Sigmoid colon (tissue), 7 donors: ENCODE results near the gene F12. TPM values are rescaled to one million over a fixed set of nuclear protein-coding genes. Genes with fewer than 3 reads are reported as not detected.
A peak's percentile ranks its signal among the peaks of the same experiment; 100 is the strongest.

Source experiments
- DNase-seq: peaks from one replicate; pipeline ENCODE4 v3.0.0-alpha.2; 2019
- H3K27ac ChIP-seq, 4 donors: fragments of 200-600 bp; sonication (generic); one replicate each; pipeline ENCODE4 v1.5.1; 2016 to 2019; ENCODE audit warnings: mild to moderate bottlenecking in 1 of 4
- H3K27me3 ChIP-seq, 3 donors: fragments of 200-600 bp; sonication (generic); one replicate each; pipeline ENCODE4 v1.5.1; 2019; ENCODE audit warnings: mild to moderate bottlenecking in 1 of 3
- H3K36me3 ChIP-seq, 4 donors: fragments of 200-600 bp; sonication (generic); one replicate each; pipeline ENCODE4 v1.5.1; 2016 to 2019
- H3K4me1 ChIP-seq, 4 donors: fragments of 200-600 bp; sonication (generic); one replicate each; pipeline ENCODE4 v1.5.1; 2017 to 2019
- H3K4me3 ChIP-seq, 4 donors: fragments of 200-600 bp; sonication (generic); one replicate each; pipeline ENCODE4 v1.5.1; 2017 to 2019; ENCODE audit warnings: mild to moderate bottlenecking in 2 of 4, moderate library complexity in 1 of 4
- H3K9me3 ChIP-seq, 4 donors: fragments of 200-600 bp in 3 of 4; sonication (generic) in 3 of 4; one replicate each; pipeline versions ENCODE4 v1.5.1 to v1.6.1; 2013 to 2019
- EP300 ChIP-seq, 4 donors: sonication (generic); formaldehyde crosslinking; IDR thresholded peaks; one replicate each; pipeline ENCODE4 v1.6.1; 2017; ENCODE audit warnings: antibody characterized with exemption in 4 of 4
- POLR2A ChIP-seq, 2 donors: fragments of 450-650 bp; IDR thresholded peaks; one replicate each; pipeline ENCODE4 v1.6.1; 2016; ENCODE audit warnings: antibody characterized with exemption in 2 of 2, mild to moderate bottlenecking in 2 of 2, moderate library complexity in 2 of 2
- POLR2AphosphoS5 ChIP-seq, 4 donors: sonication (generic); formaldehyde crosslinking; IDR thresholded peaks; one replicate each; pipeline ENCODE4 v1.6.1; 2017; ENCODE audit warnings: antibody characterized with exemption in 4 of 4
- WGBS, 2 donors: extraction: QIAGEN DNeasy Blood & Tissue Kit; methylation state at CpG; one replicate each; pipeline ENCODE4 v1.1.7; 2013; 5-methylcytosine and 5-hydroxymethylcytosine counted together
- intact Hi-C: fragments of 100-400 bp; cut with DNase I; formaldehyde crosslinking; loops from one replicate; pipeline ENCODE4 v1.15.1; 2023
- polyA plus RNA-seq, 3 donors: library from polyadenylated mRNA; stranded (reverse); fragments of 200-250 nt; gene quantifications; one replicate each; pipeline ENCODE4 v1.2.3, GENCODE V29; 2013
- total RNA-seq, 4 donors: library from RNA; depleted of rRNA; stranded (reverse); fragments of >200 nt; gene quantifications; one replicate each; pipeline ENCODE4 v1.1.0, GENCODE V29; 2016
- TF ChIP-seq, protein P1 (sequence below), 4 experiments: fragments of 450-650 bp in 3 of 4; fragments of 200-600 bp in 1 of 4; IDR thresholded peaks; one replicate each; pipeline ENCODE4 v1.5.1; 2016 to 2019; ENCODE audit warnings: antibody characterized with exemption in 4 of 4, mild to moderate bottlenecking in 3 of 4, moderate library complexity in 2 of 4
- donor health status: healthy with polysubstance abuse.
- donor health status: Bipolar disorder and iron deficiency.
- donor health status: healthy.

The F12 gene
- total and polyA plus RNA-seq, 7 donors: 0.36 to 14.0 (median 2.2) TPM; not detected in 1

DNA sequence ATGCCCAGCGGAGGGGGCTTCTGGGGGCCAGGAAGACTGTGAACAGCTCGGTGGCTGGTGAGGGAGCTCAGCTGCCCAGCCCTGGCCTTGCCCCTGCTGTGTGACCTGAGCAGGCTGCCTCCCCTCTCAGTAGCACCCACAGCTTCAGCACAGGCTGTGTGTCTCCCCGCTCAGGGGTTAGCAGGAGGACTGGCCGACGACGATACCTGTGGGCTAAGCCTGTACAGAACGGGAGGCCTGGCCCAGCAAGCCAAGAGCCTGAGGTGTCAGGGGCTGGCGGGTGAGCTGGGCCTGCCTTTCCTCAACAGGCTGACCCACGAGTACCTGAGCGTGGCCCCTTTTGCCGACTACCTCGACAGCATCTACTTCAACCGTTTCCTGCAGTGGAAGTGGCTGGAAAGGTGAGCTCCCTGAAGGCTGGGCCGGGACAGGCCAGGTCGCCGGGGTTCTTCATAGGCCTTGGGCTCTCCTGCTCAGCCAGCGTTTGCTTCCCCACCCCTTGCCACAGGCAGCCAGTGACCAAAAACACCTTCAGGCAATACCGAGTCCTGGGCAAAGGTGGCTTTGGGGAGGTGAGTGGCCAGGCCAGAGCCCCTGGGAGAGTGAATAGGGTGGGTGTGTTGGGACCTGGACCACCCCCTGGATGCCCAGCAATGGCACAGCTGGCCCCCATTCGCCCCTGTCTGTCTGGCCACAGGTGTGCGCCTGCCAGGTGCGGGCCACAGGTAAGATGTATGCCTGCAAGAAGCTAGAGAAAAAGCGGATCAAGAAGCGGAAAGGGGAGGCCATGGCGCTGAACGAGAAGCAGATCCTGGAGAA, 23.7 kb upstream of the F12 start:
- TF ChIP-seq POLR2AphosphoS5 (IDR thresholded peaks at IDR 0.05) (no peak), POLR2A (IDR thresholded peaks at IDR 0.05) (no peak), EP300 (IDR thresholded peaks at IDR 0.05) (no peak)
- TF ChIP-seq, protein P1, sequence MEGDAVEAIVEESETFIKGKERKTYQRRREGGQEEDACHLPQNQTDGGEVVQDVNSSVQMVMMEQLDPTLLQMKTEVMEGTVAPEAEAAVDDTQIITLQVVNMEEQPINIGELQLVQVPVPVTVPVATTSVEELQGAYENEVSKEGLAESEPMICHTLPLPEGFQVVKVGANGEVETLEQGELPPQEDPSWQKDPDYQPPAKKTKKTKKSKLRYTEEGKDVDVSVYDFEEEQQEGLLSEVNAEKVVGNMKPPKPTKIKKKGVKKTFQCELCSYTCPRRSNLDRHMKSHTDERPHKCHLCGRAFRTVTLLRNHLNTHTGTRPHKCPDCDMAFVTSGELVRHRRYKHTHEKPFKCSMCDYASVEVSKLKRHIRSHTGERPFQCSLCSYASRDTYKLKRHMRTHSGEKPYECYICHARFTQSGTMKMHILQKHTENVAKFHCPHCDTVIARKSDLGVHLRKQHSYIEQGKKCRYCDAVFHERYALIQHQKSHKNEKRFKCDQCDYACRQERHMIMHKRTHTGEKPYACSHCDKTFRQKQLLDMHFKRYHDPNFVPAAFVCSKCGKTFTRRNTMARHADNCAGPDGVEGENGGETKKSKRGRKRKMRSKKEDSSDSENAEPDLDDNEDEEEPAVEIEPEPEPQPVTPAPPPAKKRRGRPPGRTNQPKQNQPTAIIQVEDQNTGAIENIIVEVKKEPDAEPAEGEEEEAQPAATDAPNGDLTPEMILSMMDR (IDR thresholded peaks at IDR 0.05): no peak
- H3K4me3 ChIP-seq: no peak overlapping the region
- H3K27me3 ChIP-seq: no peaks in the 10 kb centered on the region
- no peak for DNase-seq
- WGBS, 2 donors: 93 to 95% methylated on average over 25 of the region's 25 CpGs
- H3K4me1 ChIP-seq: peaks cover 0 to 27% (median 21%) of the 10 kb centered on the region in 4 donors
- peak overlapping the region in 1 of 4 donors; percentile 47 for H3K27ac ChIP-seq
- H3K9me3 ChIP-seq: no peaks in the 10 kb centered on the region
- H3K36me3 ChIP-seq: peaks cover 25 to 77% (median 56%) of the 10 kb centered on the region in 4 donors
- intact Hi-C loops: no loop called here

DNA sequence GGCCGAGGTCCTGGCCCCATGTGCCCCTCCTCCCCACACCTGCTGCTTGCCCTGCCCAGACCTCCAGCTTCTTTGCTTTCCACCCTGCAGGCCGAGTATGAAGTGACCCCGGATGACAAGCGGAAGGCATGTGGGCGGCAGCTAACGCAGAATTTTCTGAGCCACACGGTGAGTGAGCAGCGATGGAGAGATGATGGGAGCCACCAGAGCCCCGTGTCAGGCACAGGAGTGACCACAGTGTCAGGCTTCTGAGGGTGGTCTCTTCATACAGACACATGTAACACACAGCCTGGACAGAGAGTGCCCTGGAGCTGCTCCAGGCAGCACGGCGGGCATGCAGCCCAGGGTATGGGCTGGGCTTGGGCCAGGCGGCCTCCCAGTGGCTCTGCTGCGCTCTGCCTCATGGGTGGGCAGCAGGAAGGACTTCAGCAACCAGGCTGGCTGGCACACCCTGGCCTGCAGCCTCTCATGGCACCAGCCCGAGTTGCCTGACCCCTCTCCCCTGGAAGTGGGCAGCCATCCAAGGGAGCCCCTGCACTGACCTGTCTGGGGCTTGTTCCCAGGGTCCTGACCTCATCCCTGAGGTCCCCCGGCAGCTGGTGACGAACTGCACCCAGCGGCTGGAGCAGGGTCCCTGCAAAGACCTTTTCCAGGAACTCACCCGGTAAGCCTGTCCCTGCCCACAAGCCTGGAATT, 22.9 kb upstream of the F12 start:
- peak in 1 of 4 donors; percentile 4 for TF ChIP-seq POLR2AphosphoS5 (IDR thresholded peaks at IDR 0.05)
- no peak for TF ChIP-seq POLR2A (IDR thresholded peaks at IDR 0.05)
- no peak overlapping the region for H3K4me3 ChIP-seq
- H3K27ac ChIP-seq: peak overlapping the region; percentile 2 to 47 (median 22)
- intact Hi-C loops: no loop called here
- 72 to 87% methylated on average over 18 of the region's 18 CpGs for WGBS, 2 donors
- H3K9me3 ChIP-seq: no peaks in the 10 kb centered on the region
- H3K36me3 ChIP-seq: peaks cover 25 to 69% (median 54%) of the 10 kb centered on the region in 4 donors
- peak; percentile 71 for DNase-seq
- H3K27me3 ChIP-seq: no peaks in the 10 kb centered on the region
- peaks cover 0 to 35% (median 29%) of the 10 kb centered on the region in 4 donors for H3K4me1 ChIP-seq

DNA sequence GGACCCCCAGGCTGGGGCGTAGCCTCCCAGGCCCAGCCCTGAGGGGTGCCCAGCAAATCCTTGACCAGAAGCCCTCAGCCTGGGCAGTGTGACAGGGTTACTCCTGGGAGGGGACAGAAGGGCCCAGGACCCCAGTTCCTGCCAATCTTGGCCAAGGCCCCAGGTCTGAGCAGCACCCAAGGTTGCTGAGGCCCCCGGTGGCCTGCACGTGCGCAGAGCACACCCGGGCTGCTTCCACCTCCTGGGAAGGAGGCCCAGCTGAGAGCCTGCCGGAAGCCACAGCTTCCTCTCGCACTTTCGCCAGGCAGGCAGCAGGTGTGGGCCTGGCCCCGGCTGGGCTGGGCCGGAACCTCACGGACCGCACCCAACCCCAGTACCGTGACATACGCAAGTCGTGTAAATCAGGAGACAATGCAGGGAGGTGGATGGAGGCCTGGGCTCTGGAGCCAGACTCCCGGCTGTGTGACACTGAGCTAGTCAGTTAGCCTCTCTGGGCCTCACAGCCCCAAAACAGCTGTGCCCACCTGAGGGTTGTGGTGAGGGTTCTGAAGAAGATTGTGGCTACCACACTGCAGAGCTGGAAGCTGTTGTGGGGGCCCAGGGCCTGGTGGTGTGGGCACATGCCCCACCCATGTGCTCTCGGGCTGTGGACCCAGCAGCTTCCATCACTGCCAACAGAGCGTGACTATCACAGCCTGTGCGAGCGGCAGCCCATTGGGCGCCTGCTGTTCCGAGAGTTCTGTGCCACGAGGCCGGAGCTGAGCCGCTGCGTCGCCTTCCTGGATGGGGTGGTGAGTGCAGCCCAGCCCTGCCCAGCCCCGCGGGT, 22.2 kb upstream of the F12 start:
- 49 to 80% methylated on average over 29 of the region's 29 CpGs for WGBS, 2 donors
- Histone ChIP-seq H3K36me3 (peaks cover 25 to 62% (median 49%) of the 10 kb centered on the region in 4 donors), H3K27me3 (no peaks in the 10 kb centered on the region), H3K4me1 (peaks cover 0 to 38% (median 34%) of the 10 kb centered on the region in 4 donors), H3K4me3 (no peak overlapping the region), H3K27ac (peak overlapping the region; percentile 2 to 47 (median 22)), H3K9me3 (no peaks in the 10 kb centered on the region)
- intact Hi-C loops: no loop called here
- DNase-seq: peak; percentile 66
- TF ChIP-seq POLR2AphosphoS5 (IDR thresholded peaks at IDR 0.05) (peak in 1 of 4 donors; percentile 10), POLR2A (IDR thresholded peaks at IDR 0.05) (no peak), EP300 (IDR thresholded peaks at IDR 0.05) (no peak)

DNA sequence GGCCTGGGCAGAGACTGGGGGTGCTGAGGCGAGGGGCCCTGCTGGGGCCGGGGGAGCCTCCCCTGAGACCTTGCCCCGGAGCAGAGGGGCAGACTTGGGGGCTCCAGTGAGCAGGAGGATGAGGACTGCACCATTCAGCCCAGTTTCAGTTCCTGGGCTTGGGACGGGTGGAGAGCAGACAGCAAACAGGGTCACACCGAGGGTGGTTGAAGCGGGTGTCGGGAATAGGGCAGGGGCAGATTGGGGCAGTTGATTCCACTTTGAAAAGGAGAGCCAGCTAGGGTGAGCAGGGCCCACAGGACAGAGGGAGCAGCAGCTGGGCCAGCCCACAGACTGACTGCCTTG, 21.6 kb upstream of the F12 start:
- Histone ChIP-seq H3K9me3 (no peaks in the 10 kb centered on the region), H3K4me1 (peaks cover 0 to 38% (median 34%) of the 10 kb centered on the region in 4 donors), H3K27me3 (no peaks in the 10 kb centered on the region), H3K27ac (no peak overlapping the region), H3K36me3 (peaks cover 25 to 56% (median 44%) of the 10 kb centered on the region in 4 donors), H3K4me3 (no peak overlapping the region)
- intact Hi-C loops: no loop called here
- no peak for DNase-seq
- WGBS, 2 donors: 61 to 85% methylated on average over 7 of the region's 7 CpGs
- TF ChIP-seq POLR2AphosphoS5 (IDR thresholded peaks at IDR 0.05) (no peak), POLR2A (IDR thresholded peaks at IDR 0.05) (no peak), EP300 (IDR thresholded peaks at IDR 0.05) (no peak)
- TF ChIP-seq, protein P1 (IDR thresholded peaks at IDR 0.05): no peak

DNA sequence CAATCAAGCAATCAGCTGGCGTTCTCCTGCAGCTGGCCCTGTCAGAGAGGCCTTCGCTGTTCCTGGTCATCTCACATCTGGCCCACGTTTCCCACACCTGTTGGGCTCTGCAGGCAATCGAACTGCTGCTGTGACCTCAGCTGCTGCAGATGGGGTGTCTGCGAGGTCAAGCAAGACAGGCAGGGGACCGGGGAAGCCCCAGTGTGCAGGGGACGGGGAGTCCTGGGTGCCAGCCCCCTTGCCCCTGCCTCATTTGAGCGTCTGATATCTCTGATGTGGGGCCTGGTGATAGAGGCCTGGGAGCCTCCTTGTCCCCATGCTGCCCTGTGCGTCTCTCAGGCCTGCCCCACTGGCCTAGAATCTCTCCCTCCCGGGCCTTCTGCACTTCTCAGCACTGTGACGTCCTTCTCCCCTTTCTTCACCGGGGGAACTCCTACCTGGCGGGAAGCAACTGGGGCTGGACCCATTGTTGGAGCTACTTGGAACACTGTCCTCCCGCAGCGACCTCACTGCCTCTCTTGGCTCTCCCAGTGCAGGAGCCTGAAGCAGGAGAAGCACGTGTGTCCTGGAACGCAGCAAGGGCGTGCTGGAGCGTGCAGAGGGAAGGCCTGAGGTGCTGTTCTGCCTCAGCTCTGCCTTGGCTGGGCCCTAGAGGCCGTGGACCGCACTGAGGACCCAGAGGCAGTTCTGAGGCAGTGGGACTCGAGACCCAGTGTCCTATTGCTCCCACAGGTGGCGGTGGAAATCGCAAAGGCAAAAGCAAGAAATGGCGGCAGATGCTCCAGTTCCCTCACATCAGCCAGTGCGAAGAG, 21.0 kb upstream of the F12 start:
- Histone ChIP-seq H3K27ac (no peak overlapping the region), H3K9me3 (no peaks in the 10 kb centered on the region), H3K4me1 (peaks cover 0 to 43% (median 39%) of the 10 kb centered on the region in 4 donors), H3K36me3 (peaks cover 23 to 50% (median 38%) of the 10 kb centered on the region in 4 donors), H3K27me3 (no peaks in the 10 kb centered on the region), H3K4me3 (no peak overlapping the region)
- no peak for TF ChIP-seq POLR2AphosphoS5 (IDR thresholded peaks at IDR 0.05)
- no peak for TF ChIP-seq EP300 (IDR thresholded peaks at IDR 0.05)
- no peak for TF ChIP-seq POLR2A (IDR thresholded peaks at IDR 0.05)
- TF ChIP-seq, protein P1 (IDR thresholded peaks at IDR 0.05): no peak
- intact Hi-C loops: no loop called here
- DNase-seq: no peak
- 76 to 90% methylated on average over 26 of the region's 26 CpGs for WGBS, 2 donors
